Left ventricle myocardium inferior (tissue), 1 donor: ENCODE data around the gene CDH18. TPM values are rescaled to one million over a fixed set of nuclear protein-coding genes. Genes with fewer than 3 reads are reported as not detected.

Source experiments
- DNase-seq: peaks from one replicate; pipeline ENCODE4 v3.0.0-alpha.2; 2020
- H3K27ac ChIP-seq: fragments of 200-600 bp; replicated peaks from 2 replicates; pipeline ENCODE4 v1.8.0; 2021
- H3K27me3 ChIP-seq: fragments of 200-600 bp; 2 replicates; pipeline ENCODE4 v1.8.0; 2021; ENCODE audit warnings: low read depth
- H3K36me3 ChIP-seq: fragments of 200-600 bp; 2 replicates; pipeline ENCODE4 v1.8.0; 2021
- H3K4me1 ChIP-seq: fragments of 200-600 bp; 2 replicates; pipeline ENCODE4 v1.8.0; 2021
- H3K4me3 ChIP-seq: fragments of 200-600 bp; 2 replicates; pipeline ENCODE4 v1.8.0; 2021; ENCODE audit warnings: mild to moderate bottlenecking, moderate library complexity
- H3K9me3 ChIP-seq: fragments of 200-600 bp; replicated peaks from 2 replicates; pipeline ENCODE4 v1.8.0; 2021
- CTCF ChIP-seq: fragments of 200-600 bp; IDR thresholded peaks from 2 replicates; pipeline ENCODE4 v1.8.0; 2021; ENCODE audit warnings: antibody characterized with exemption, mild to moderate bottlenecking, borderline replicate concordance
- intact Hi-C: fragments of 100-400 bp; cut with micrococcal nuclease; formaldehyde crosslinking; loops from one replicate; pipeline ENCODE4 v1.11.0; 2022
- total RNA-seq: library from RNA; stranded (reverse); fragmentation: NEBNext Ultra II Directional; extraction: Animal tissue kit (Norgen Biotek cat#: 25700); gene quantifications from one replicate; pipeline ENCODE4 v1.2.1, GENCODE V29; 2021
- donor health status: DM: no; HTN: yes; CAD: no; lungs with severe emphysema.

CDH18 gene
- total RNA-seq, 1 donor from 2014 or later = not detected

- no peak for TF ChIP-seq CTCF
- H3K27me3 ChIP-seq = no peaks in the 10 kb centered on the region
- H3K4me3 ChIP-seq = no peak overlapping the region
- no peaks in the 10 kb centered on the region for H3K9me3 ChIP-seq
- H3K36me3 ChIP-seq = no peaks in the 10 kb centered on the region
- no peak overlapping the region for H3K27ac ChIP-seq
- intact Hi-C loops = no loop called here
- no peaks in the 10 kb centered on the region for H3K4me1 ChIP-seq
- no peak for DNase-seq
Measured at GRCh38 chr5:19497229-19497815, 490.7 kb downstream of the CDH18 start.

DNA sequence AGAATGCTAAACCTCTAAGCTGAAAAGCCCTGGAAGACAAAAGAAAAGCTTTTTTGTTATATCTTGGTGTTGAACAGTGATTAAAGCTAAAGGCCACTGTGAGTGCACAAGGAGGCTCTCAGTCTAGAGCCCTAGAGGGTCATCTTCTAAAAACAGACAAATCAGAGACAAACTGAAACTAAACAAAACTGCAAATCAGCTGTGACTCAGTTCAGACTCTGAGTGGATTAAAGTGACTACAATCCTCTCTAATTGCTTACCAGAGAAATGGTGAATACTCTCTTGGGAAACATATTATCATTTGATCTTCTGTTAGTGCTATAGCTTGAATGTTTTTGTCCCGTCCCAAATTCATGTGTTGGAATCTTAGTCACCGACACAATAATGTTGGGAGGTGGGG lies 491.9 kb downstream of the CDH18 start:
- Histone ChIP-seq H3K36me3 (no peaks in the 10 kb centered on the region), H3K4me3 (no peak overlapping the region), H3K27ac (no peak overlapping the region), H3K27me3 (no peaks in the 10 kb centered on the region), H3K9me3 (no peaks in the 10 kb centered on the region), H3K4me1 (no peaks in the 10 kb centered on the region)
- no peak for TF ChIP-seq CTCF
- intact Hi-C loops = no loop called here
- DNase-seq = no peak

GRCh38 chr5:19492861-19493260 lies 495.1 kb downstream of the CDH18 start:
- intact Hi-C loops = no loop called here
- H3K27ac ChIP-seq = no peak overlapping the region
- H3K4me3 ChIP-seq = no peak overlapping the region

GRCh38 chr5:19488786-19489185 lies 499.2 kb downstream of the CDH18 start:
- Histone ChIP-seq H3K36me3 (no peaks in the 10 kb centered on the region), H3K27me3 (no peaks in the 10 kb centered on the region), H3K4me3 (no peak overlapping the region), H3K9me3 (no peaks in the 10 kb centered on the region), H3K4me1 (no peaks in the 10 kb centered on the region), H3K27ac (no peak overlapping the region)
- no peak for TF ChIP-seq CTCF
- intact Hi-C loops = no loop called here
- DNase-seq = no peak

More at GRCh38 chr5:19492861-19493260, 495.1 kb downstream of the CDH18 start:
- Histone ChIP-seq H3K27me3 (no peaks in the 10 kb centered on the region), H3K9me3 (no peaks in the 10 kb centered on the region), H3K36me3 (no peaks in the 10 kb centered on the region), H3K4me1 (no peaks in the 10 kb centered on the region)
- no peak for DNase-seq
- no peak for TF ChIP-seq CTCF

DNA sequence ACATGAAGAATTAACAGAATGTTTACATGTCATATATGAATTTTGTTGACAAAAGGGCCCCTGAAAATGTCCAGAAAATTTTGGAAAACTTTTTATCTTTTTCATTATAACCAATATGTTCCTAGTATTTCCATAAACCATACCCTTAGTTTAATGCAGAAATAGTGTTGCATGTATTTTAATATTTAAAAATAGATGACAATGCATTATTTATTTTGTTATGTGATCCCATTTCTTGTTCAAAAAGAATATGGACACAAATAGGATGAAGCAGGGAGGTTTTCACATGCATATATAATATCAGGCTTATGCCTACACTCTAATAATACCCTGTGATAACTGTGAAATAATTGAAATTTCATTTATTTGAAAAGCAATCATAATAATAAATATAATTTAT lies 500.5 kb downstream of the CDH18 start:
- H3K4me1 ChIP-seq = no peaks in the 10 kb centered on the region
- intact Hi-C loops = no loop called here
- no peaks in the 10 kb centered on the region for H3K27me3 ChIP-seq
- no peak overlapping the region for H3K27ac ChIP-seq
- H3K36me3 ChIP-seq = no peaks in the 10 kb centered on the region
- no peak for DNase-seq
- peaks cover 3% of the 10 kb centered on the region for H3K9me3 ChIP-seq
- TF ChIP-seq CTCF = no peak
- H3K4me3 ChIP-seq = no peak overlapping the region
